IPS DF 19.7 (cell line): ENCODE measurements around the gene TYRO3.

Source experiments
- DNase-seq: peaks from one replicate; pipeline ENCODE4 v3.0.0-alpha.2; 2013; ENCODE audit warnings: low read depth, low spot score

Gene TYRO3

DNA sequence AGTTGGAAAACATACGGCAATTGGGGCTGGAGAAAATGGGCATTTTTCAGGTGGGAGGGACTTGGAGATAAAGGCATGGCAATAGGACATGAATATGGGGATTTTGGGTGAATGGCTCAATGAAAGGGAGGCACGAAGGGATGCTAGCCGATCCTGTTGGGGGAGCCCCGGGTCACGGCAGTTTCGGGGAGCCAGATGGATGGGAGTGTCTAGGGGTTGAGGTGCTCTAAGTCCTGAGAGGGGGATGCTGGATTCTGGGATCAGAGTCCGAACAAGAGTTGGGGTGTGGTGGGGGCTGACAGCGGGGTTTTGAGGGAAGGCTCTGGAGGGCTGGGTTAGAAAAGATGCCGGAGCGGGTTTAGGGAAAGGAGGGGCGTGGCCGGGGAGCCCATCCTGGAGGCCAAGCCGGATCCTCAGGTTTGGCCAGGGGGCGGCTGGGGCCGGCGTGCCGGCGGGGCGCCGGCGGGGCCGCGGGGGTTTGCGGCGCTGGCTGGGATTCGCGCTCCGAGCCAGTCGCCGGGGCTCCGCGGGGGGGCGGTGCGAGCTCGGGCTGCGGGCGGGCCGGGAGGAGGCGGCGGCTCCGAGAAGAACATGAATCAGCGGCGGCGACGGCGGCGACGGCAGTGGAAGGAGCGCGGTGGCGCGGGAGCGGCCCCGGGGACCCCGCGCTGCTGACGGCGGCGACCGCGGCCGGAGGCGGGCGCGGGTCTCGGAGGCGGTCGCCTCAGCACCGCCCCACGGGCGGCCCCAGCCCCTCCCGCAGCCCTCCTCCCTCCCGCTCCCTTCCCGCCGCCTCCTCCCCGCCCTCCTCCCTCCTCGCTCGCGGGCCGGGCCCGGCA, at the start of gene TYRO3:
TYRO3 (plus strand) TSS at position 813 of the 839 bp plus-strand sequence. CDS start 46 bp downstream, outside the sequence.
- DNase-seq = no peak

DNA sequence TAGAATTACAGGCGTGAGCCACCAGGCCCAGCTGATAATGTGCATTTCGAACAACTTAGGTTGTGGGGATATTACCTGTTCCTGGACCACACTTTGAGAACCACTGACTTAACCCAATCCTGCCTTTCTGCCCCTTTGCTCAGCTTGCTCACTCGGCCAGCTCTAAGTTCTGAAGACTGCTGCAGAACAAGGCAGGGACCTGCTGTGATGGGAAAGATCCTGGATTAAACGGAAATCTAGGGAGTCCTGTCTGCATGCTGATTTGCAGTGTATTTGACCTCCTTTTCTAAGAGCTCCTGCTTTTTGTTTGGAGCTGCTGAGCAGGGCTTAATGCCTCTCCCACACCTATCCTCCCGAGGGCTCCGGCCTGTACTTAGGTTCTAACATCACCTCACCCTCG, 48.3 kb upstream of the TYRO3 start:
- DNase-seq = no peak

DNA sequence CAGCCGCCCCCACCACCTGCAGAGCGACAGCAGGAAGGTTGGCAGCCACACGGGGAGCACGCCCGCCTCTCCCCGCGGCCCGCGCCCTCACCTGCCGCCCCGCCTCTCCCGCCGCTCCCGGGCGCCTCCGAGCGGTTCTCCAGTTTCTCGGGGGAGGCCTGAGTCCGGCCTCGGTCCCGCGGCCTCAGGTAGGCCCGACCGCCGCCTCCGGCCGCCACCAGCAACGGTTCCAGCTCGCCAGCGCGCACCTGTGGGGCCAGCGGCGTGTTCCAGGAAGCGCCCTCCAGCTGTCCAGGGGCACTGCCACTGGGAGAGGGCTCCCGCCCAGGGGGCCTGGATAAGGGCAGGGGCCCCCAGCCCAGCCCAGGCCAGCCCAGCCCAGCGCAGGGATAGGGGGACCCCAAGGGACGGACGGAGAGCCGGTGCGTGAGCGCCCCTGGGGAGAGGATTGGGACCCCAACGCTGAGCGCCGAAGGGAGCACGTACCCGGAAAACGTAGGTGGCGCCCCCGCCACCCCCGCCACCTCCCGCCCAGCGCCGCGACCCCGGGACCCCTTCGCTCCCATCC, 47.6 kb upstream of the TYRO3 start:
- no peak for DNase-seq

DNA sequence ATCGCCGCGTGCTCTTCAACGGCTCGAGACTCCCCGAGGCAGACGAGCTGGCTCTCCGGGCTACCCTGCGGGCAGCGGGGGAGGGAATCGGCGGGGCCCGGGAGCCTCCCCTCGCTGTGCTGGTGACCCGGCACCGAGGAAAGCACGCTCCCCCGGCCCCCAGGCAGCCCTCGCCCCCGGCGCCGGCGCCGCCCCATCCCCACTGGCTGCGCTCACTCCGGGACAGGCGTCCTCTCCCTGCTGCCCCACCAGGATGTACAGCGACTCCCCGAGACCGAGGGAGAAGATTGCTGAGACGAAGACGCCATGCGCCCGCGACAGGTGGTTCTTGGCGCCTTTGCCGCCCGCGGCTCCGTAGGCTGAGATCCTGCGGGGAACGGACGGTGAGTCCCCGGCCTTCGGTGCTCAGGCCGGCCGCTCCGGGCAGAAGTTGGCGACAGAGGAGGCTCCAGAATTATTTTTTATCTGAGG, 47.1 kb upstream of the TYRO3 start:
- DNase-seq = no peak

DNA sequence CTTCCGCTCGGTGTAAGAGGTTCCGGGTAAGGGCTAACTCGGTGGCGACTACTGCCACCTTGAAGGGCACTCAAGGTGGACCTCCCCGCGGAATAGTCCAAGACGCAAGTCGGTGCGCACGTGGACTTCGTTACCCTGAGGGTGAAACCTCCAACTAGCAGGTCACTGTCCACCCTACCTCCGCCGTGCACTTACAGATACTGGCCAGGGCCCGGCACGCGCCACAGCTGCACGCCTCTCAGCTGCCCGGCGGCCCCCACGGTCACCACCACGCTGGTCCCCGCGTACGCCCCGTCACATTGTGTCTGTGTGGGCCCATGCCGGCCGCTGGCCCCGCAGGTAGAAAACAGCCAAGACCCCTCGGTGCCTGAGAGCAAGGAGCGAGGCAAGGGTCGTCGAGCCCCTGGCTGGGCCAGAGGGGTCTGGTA, 46.5 kb upstream of the TYRO3 start:
- no peak for DNase-seq

DNA sequence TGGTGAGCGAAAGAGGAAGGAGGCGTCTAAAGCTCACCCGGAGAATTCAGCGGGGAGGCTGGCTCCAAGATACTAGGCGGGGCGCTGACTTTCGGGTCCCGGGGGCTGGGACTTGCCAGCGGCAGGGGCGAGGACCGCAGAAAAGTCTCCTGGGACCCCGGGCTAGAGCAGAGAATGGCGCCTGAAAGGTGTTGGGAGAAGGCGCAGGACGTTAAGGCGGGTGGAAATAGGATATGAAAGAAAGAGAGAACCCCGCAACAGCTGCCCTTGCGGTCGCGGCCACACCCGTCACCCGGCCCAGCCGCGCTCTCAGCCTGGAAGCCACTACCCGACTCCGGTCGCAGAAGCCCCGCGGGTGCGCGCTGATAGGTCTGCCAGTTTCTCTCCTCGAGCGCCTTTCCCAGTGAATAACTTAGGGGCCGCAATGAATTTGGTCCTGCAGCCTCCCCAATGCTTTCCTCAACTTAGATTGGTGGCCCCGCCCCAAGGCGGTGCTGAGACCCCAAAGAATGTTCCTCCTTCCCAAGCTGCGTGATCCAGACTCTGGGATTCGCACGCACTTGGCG, 46.0 kb upstream of the TYRO3 start:
- no peak for DNase-seq

DNA sequence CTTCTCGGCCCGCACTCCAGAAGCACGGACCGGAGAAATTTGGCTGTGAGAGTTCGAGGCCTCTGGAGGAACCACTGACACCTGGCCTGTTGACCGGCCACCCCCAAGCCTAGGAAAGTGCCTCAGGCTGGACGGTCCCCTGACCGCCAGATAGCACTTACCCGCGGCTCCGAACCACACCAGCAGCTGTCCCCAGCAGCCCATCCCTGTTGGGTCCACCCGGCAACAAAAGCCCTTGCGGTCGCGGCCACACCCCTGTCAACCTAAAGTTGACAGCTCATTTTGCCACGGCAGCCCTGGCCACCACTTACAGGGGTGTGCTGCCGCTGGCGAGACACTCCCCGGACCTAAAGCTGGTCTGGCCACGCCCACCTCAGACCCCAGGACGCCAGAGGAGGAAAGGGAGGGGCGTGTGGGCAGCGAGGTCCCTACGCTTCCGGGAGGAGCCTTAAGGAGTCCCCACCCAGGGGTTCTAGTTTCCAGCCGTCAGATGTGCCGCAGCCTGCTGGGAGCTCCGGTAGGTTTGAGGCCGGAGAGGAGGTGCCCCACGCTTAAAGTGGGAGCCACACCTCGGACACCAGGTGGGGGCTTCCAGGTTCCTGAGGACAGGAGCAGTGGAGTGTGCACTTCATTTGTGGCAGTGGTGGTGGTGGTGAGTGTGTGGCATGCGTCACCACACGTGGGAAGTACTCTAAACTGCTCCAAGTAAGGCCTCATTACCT, 45.3 kb upstream of the TYRO3 start, which contains the start of gene LTK:
LTK (minus strand) TSS at position 322 of the 722 bp plus-strand sequence; CDS start at position 204, 118 bp downstream.
- DNase-seq = no peak

DNA sequence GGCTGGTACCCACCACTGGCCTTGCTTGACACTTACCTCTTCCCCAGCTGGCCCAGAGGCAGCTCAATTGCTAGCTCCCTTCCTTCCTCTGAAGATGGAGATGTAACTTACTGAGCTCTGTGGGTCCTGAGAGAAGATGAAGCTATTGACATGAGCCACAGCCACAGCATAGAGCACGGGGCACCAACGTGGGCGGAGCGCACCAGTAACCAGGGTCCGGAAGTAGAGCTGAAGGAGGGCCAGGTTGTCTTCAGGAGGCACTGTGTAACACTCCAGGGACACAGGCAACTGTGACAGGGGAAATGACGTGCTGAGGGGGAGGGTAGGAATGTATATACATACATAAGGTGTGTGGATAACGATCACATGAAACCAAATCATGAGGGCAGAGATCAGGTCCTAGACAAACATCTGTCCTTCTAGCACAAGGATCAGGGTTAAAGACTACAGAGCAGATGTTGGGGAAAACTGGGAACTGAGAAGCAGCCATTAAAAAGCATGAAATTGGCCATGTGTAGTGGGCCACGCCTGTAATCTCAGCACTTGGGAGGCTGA, 41.0 kb upstream of the TYRO3 start:
- no peak for DNase-seq

DNA sequence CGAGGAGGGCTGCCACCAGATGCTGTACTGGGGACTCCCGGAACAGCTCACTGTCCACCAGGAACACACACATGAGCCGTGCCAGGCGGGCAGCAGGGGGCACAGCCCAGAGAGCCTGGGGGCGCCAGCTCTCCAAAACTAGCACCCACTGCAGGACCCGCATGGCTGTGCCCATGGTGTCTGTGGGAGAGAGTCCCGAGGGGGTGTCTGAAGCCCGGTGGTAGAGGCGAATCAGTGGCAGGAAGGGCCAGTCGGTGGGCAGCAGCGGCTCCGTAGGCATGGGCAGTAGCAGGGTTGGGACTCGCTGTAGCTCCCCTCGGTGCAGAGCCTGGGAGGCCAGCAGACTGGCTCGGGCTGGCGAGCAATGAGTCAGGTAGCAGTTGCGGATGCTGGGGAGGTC, 38.4 kb upstream of the TYRO3 start:
- no peak for DNase-seq

DNA sequence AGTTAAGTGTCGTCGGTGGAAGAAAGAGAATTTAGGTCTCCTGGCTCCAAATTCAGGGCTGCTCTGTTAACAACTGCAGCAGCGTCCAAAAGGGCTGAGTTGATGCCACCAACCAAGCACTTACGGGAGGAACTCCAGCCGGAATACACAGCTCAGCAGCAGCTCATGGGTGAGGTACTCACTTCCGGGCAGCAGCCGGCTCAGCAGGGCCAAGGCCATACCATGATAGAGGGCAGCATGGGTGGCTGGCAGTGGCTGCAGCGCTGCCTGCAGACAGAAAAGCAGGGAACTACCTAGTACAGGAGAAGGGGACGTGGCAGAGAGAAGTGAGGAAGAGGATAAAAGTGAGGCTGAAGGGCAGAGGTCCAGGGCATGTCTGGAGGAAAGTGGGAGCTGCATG, 37.4 kb upstream of the TYRO3 start:
- no peak for DNase-seq

DNA sequence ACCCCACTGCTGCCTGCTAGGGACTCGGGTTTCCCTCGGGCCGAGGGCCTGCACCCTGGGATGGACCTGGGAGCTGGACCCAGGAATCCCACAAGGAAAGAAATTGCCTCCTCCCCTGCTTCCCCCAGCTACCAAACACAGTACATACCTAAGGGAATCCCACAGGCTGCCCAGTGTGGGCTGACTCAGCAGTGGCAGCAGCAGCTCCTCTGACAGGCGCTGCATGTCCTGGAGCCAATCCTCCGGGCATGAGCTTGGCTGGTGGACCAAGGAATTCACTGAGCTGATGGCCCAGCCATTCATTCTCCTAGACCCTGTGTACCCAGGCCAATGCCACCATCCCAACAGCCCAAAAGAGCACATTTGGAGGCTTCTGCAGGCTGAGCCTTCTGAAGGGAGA, 35.9 kb upstream of the TYRO3 start:
- DNase-seq = no peak

DNA sequence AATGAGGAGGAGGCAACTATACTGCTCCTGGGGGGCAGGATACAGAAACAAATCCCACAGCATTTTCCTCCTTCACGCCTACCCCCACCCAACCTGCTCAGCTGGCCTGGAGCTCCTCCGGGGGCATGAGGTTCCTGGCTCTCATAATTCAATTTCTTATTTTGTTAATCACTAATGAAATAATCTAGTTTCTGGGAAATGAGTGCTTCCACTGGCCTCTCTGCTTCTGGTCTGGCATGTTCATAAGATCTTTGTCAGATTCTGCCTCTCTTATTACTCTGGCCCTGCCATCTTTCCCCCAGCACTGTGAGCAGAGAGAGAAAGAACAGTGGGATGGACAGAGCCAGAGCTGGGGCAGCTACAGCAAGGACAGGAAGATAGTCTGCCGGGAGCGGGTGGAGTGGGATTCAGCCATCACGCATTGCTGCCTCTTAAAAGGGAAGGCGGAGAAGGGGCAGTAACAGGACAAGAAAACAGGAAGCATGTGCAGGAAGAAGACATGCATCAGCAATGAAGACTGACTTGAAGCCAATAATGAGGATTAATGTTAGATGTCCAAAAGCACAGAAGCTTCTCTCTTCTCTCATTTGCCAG, 28.6 kb upstream of the TYRO3 start:
- no peak for DNase-seq

DNA sequence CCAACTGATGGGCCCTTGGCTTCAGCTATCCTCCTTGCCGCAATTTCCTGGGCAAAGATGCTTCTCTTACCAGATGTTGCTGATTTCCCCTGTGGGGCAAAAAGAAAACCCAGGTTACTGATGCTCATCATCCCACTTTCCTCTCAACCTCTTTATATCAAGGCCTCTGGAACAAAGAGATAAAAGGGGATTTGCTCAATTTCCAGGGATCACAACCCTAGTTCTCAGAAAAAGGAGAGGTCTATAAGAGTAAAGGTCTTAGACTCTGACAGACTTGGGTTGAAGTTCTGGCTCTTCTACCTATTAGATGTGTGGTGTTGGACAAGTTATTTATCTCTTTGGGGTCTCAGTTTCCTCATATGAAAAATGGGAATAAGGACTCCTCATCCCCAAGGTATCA, 23.5 kb upstream of the TYRO3 start:
- no peak for DNase-seq

DNA sequence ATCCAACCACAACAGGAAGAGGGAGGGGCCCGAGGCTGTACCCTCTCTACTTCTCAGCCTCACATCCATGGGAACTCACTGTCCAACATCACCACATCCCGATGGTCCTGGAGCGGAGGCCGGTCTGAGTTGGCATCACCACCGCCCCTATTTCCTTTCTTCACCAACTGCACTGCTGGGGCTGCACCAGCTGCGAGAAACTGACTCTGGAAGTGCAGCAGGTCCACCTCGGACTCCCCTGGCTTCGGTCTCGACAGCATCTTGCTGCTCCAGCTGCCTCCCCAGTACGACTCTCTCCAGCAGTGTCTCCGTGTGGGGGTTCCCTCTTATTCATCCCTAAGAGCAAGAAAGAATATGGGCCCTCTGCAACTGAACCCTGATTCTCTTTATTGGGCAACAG, 22.1 kb upstream of the TYRO3 start:
- DNase-seq = no peak

DNA sequence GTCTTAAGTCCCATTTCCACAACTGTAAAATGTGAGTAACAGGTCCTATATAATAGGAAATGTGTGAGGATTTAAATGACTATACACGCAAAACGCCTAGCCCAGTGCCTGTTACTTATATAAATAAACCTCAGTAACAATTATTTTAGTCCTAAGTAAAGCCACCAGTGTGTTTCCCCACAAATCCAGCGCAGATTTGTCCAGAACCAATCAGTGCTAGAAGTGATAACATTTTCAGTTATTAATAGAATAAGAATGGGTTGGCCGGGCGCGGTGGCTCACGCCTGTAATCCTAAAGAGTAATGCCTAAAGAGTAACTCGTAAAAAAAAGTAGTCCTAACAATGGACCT, 15.5 kb upstream of the TYRO3 start:
- DNase-seq = no peak

DNA sequence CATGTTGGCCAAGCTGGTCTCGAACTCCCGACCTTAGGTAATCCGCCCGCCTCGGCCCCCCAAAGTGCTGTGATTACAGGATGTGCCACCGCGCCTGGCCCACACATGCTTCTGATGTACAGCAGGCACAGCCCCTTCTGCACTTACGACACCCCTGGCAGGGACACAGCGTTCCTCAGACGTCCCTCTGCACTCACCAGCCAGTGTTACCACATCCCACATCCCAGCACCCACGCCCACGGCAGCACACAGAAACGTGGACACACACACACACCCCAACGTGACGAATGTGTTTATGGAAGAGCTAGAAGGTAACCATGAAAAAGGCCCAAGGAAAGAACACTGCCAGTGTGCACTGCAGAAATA, 14.4 kb upstream of the TYRO3 start:
- DNase-seq = no peak

DNA sequence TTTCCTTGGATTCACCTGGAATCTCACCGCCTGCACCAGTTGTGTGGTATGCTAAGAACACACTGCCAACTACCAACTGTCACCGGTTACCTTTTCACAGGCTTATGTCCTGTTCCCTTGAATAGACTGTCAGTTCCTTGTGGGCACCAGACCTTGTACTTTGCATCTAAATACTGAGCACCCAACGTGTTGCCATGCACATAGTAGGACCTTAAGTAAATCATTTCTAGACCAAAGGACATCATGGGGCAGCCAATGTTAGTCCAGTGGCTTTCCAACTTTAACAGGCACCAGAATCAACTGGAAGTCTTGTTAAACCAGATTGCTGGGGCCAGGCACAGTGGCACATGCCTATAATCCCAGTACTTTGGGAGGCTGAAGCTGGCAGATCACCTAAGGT, 13.8 kb upstream of the TYRO3 start:
- no peak for DNase-seq

DNA sequence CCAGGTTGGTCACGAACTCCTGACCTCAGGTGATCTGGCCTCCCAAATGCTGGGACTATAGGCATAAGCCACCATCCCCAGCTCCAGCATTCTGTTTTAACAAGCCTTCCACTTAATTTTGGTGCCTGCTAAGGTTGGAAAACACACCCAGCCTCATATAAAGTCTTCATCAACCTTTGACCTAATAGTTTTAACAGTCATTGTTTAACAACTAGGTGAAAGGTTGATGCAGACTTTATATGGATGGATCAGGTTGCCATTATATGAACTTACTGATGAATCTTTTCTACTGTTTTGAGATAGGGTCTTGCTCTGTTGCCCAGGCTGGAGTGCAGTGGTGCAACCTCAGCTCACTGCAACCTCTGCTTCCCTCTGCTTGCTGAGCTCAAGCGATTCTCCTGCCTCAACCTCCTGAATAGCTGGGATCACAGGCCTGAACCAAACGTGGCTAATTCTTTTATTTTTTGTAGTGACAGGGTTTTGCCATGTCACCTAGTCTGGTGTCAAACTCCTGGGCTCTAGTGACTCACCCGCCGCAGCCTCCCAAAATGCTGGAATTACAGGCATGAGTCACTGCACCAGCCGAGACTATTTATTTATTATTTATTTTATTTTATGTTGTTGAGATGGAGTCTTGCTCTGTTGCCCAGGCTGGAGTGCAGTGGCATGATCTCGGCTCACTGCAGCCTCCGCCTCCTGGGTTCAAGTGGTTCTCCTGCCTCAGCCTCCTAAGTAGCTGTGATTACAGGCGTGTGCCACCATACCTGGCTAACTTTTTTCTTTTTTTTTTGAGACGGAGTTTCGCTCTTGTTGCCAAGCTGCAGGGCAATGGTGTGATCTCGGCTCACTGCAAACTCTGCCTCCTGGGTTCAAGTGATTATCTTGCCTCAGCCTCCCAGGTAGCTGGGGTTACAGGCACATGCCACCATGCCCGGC, 11.9 kb upstream of the TYRO3 start:
- DNase-seq = no peak

DNA sequence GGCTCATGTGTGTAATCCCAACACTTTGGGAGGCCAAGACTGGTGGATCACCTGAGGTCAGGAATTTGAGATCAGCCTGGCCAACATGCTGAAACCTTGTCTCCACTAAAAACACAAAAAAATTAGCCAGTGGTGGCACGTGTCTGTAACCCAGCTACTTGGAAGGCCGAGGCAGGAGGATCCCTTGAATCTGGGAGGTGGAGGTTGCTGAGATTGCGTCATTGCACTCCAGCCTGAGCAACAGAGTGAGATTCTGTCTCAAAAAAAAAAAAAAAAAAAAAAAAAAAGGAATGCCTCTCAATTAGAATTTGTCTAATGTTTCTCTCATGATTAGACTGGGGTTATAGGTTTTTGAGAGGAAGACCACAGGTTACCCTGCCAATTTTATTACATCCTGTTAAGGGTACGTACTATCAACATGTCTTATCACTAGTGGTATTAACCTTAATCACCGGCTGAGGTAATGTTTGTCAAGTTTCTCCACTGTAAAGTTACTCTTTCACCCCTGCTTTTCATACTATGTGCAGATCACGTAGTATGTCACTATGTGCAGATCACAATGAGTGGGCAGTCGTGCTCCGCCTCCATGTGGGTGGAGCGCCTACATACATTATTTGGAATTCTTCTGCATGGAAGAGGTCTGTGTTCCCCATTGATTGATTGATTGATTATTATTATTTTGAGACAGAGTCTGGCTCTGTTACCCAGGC, 8.8 kb upstream of the TYRO3 start:
- DNase-seq = no peak

DNA sequence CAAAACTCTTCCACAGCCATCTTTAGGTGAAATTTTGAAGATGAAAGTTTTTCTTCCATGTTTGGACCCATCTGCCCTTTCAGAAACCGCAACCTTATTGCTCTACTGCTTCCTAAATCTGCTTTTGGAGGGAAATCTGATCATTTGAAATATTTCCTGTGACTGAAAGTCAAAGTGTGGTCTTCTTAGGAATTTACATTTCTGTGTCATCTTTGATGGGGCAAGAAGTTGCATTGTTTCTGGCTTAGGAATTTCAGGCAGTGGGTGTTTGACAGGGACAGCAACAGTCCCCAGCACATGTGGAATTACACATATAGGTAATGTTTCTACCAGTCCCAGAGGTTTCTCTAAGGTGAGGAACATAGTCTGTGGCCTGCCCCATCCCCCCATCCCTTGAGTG, 5.3 kb upstream of the TYRO3 start:
- DNase-seq = no peak
